ENCODE data around the gene CEP43.

DNA sequence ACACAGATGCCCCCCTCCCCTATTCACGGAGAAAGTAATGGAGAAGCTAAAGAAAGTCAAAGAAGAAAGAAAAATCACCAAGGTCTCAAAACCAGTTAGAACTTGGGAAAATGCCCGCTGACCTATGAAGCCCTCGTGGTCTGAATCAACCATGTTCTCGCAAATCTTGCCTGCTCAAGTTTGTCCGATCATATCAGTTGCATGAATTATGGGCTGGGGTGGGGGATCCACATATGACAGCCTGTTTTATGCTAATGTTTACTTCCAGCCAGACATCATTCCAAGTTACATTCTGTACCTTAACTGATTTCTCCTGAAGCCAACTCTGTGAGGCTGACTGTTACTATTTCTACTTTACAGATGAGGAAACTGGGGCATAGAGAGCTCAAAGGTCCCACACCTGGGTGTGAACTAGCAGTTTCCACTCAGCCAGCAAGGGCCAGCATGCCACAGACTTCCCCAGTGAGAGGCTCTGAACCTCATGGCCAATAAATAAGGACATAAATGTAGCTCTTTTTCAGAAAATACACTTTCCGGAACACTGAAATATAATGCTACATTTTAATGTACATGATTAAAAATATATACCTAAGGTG is 45.0 kb upstream of the CEP43 start:
- TF ChIP-seq, protein P1, sequence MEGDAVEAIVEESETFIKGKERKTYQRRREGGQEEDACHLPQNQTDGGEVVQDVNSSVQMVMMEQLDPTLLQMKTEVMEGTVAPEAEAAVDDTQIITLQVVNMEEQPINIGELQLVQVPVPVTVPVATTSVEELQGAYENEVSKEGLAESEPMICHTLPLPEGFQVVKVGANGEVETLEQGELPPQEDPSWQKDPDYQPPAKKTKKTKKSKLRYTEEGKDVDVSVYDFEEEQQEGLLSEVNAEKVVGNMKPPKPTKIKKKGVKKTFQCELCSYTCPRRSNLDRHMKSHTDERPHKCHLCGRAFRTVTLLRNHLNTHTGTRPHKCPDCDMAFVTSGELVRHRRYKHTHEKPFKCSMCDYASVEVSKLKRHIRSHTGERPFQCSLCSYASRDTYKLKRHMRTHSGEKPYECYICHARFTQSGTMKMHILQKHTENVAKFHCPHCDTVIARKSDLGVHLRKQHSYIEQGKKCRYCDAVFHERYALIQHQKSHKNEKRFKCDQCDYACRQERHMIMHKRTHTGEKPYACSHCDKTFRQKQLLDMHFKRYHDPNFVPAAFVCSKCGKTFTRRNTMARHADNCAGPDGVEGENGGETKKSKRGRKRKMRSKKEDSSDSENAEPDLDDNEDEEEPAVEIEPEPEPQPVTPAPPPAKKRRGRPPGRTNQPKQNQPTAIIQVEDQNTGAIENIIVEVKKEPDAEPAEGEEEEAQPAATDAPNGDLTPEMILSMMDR (IDR thresholded peaks at IDR 0.05), result no peak
- no peak for TF ChIP-seq POLR2A (IDR thresholded peaks at IDR 0.05)
